GM21367 (cell line): ENCODE data around the gene ENPP3.
"Not testable (repeated sequence)": the region's sequence is repeated elsewhere in the genome, so short reads cannot be mapped to it uniquely, and the experiment has no call there.

Experiments used
- ATAC-seq: cut with Tn5 transposase; IDR thresholded peaks from one replicate; pipeline ENCODE4 v1.9.1; 2021; ENCODE audit not compliant: unreplicated experiment

ENPP3 gene

GRCh38 chr6:131731224-131731623, 94.1 kb downstream of the ENPP3 start:
- ATAC-seq, result no peak

GRCh38 chr6:131733376-131734016, 96.4 kb downstream of the ENPP3 start:
- ATAC-seq, result no peak

- ATAC-seq, result no peak
These were observed 99.0 kb downstream of the ENPP3 start for GRCh38 chr6:131736003-131736596.

- ATAC-seq, result no peak
These were observed 99.7 kb downstream of the ENPP3 start for GRCh38 chr6:131736811-131737210.

GRCh38 chr6:131739136-131739535, 102.0 kb downstream of the ENPP3 start:
- no peak for ATAC-seq

GRCh38 chr6:131740161-131740560, 103.1 kb downstream of the ENPP3 start:
- no peak for ATAC-seq

GRCh38 chr6:131741688-131742393, 104.7 kb downstream of the ENPP3 start:
- ATAC-seq, result no peak

- no peak for ATAC-seq
These were observed 107.6 kb downstream of the ENPP3 start for GRCh38 chr6:131744432-131745287.

- no peak for ATAC-seq
These were observed 108.4 kb downstream of the ENPP3 start for GRCh38 chr6:131745476-131745875.

GRCh38 chr6:131747821-131748353, 110.8 kb downstream of the ENPP3 start:
- ATAC-seq, result no peak

GRCh38 chr6:131749023-131749422, 111.9 kb downstream of the ENPP3 start:
- no peak for ATAC-seq

- not testable (repeated sequence) for ATAC-seq
These were observed 114.1 kb downstream of the ENPP3 start for GRCh38 chr6:131751012-131751715.

GRCh38 chr6:131754088-131754487, 117.0 kb downstream of the ENPP3 start:
- no peak for ATAC-seq

GRCh38 chr6:131754715-131755567, 117.8 kb downstream of the ENPP3 start:
- ATAC-seq, result no peak

- ATAC-seq, result no peak
These were observed 118.5 kb downstream of the ENPP3 start for GRCh38 chr6:131755597-131755996.

- ATAC-seq, result no peak
These were observed 118.9 kb downstream of the ENPP3 start for GRCh38 chr6:131756039-131756438.

GRCh38 chr6:131758920-131759319, 121.8 kb downstream of the ENPP3 start:
- ATAC-seq, result no peak

GRCh38 chr6:131761060-131761761, 124.1 kb downstream of the ENPP3 start:
- ATAC-seq, result no peak

- ATAC-seq, result no peak
These were observed 124.6 kb downstream of the ENPP3 start for GRCh38 chr6:131761762-131762067.
